HL-60 (cell line): ENCODE measurements around the gene TARS2.

Experiments
- DNase-seq, 2 experiments: peaks; one replicate each; pipeline ENCODE4 v3.0.0-alpha.2; 2010 to 2020; ENCODE audit warnings: low read depth in 1 of 2, low spot score in 1 of 2
- H3K27ac ChIP-seq: fragments of 250-450 bp; sonication (Bioruptor Pico); replicated peaks from 2 replicates; pipeline ENCODE4 v1.5.1; 2020; ENCODE audit warnings: mild to moderate bottlenecking, moderate library complexity
- H3K27me3 ChIP-seq: fragments of 250-450 bp; sonication (Bioruptor Pico); 2 replicates; pipeline ENCODE4 v1.5.1; 2021; ENCODE audit warnings: mild to moderate bottlenecking, moderate library complexity; ENCODE audit not compliant: insufficient read depth, poor library complexity, severe bottlenecking
- H3K4me3 ChIP-seq: replicated peaks from 2 replicates; pipeline ENCODE4 v1.5.1; 2011; ENCODE audit warnings: mild to moderate bottlenecking, control low read depth, low read length; ENCODE audit not compliant: insufficient read depth
- CTCF ChIP-seq: IDR thresholded peaks from one replicate; pipeline ENCODE4 v1.5.1; 2011; ENCODE audit warnings: low read length, control low read depth, inconsistent platforms; ENCODE audit not compliant: insufficient read depth
- GABPA ChIP-seq: IDR thresholded peaks from 2 replicates; pipeline ENCODE4 v1.6.1; 2012; ENCODE audit warnings: low read depth
- POLR2AphosphoS5 ChIP-seq: IDR thresholded peaks from 2 replicates; pipeline ENCODE4 v1.6.1; 2012; ENCODE audit warnings: low read depth
- REST ChIP-seq: IDR thresholded peaks from 2 replicates; pipeline ENCODE4 v1.6.1; 2012; ENCODE audit warnings: low read depth; ENCODE audit not compliant: insufficient replicate concordance
- SPI1 ChIP-seq: IDR thresholded peaks from 2 replicates; pipeline ENCODE4 v1.6.1; 2012; ENCODE audit warnings: low read depth, mild to moderate bottlenecking, borderline replicate concordance

TARS2 gene

GRCh38 chr1:150555198-150555970 is 68.2 kb downstream of the TARS2 start:
- DNase-seq = no peak
- no peak for TF ChIP-seq REST
- no peak for TF ChIP-seq POLR2AphosphoS5
- TF ChIP-seq CTCF = no peak
- TF ChIP-seq GABPA = no peak
- no peak for TF ChIP-seq SPI1
- H3K27me3 ChIP-seq = no peaks in the 10 kb centered on the region

GRCh38 chr1:150555971-150556865 is 69.0 kb downstream of the TARS2 start:
- no peak for DNase-seq
- Histone ChIP-seq H3K27me3 (no peaks in the 10 kb centered on the region), H3K27ac (no peak overlapping the region), H3K4me3 (no peak overlapping the region)
- TF ChIP-seq POLR2AphosphoS5 (no peak), CTCF (no peak), REST (no peak), GABPA (no peak), SPI1 (no peak)

More at GRCh38 chr1:150555198-150555970, 68.2 kb downstream of the TARS2 start:
- no peak overlapping the region for H3K27ac ChIP-seq
- H3K4me3 ChIP-seq = no peak overlapping the region

- no peak for DNase-seq
- TF ChIP-seq POLR2AphosphoS5 = no peak
- TF ChIP-seq GABPA = no peak
- TF ChIP-seq REST = no peak
- no peak for TF ChIP-seq CTCF
- no peak for TF ChIP-seq SPI1
- no peak overlapping the region for H3K4me3 ChIP-seq
- no peaks in the 10 kb centered on the region for H3K27me3 ChIP-seq
- no peak overlapping the region for H3K27ac ChIP-seq
Observed at GRCh38 chr1:150557065-150557600, 69.9 kb downstream of the TARS2 start.
